GM08714 (cell line): ENCODE results near the gene RCOR1.
"Not testable (repeated sequence)": the region's sequence is repeated elsewhere in the genome, so short reads cannot be mapped to it uniquely, and the experiment has no call there.

ENCODE experiments used
- H3K4me3 ChIP-seq: fragments of 200-500 bp; sonication (Bioruptor generic); 2 replicates; pipeline ENCODE4 v1.5.1; 2014; ENCODE audit warnings: mild to moderate bottlenecking, low read length, inconsistent platforms
- ZNF274 ChIP-seq: IDR thresholded peaks from 2 replicates; pipeline ENCODE4 v1.6.1; 2012; ENCODE audit warnings: mild to moderate bottlenecking, low read depth, low read length

RCOR1 gene

DNA sequence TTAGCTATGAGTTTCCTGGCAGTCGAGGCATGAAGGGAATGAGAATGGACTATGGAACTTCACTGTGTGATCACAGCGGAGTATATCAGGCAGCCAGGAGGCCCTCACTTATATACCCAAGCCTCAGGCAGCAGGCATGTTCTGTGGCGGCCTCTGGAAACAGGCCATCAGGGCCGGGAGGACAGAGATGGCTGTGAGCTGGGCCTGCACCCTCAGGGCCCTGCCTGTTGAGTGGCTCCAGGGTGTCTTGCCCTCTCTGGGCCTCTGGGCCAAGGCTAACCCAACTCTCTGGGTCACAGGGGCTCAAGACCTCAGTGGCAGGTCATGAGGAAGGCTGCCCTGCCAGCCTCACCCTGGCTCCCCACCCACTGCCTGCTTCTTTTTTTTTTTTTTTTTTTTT is 33.9 kb upstream of the RCOR1 start:
- TF ChIP-seq ZNF274 = no peak
- H3K4me3 ChIP-seq = no peak overlapping the region

DNA sequence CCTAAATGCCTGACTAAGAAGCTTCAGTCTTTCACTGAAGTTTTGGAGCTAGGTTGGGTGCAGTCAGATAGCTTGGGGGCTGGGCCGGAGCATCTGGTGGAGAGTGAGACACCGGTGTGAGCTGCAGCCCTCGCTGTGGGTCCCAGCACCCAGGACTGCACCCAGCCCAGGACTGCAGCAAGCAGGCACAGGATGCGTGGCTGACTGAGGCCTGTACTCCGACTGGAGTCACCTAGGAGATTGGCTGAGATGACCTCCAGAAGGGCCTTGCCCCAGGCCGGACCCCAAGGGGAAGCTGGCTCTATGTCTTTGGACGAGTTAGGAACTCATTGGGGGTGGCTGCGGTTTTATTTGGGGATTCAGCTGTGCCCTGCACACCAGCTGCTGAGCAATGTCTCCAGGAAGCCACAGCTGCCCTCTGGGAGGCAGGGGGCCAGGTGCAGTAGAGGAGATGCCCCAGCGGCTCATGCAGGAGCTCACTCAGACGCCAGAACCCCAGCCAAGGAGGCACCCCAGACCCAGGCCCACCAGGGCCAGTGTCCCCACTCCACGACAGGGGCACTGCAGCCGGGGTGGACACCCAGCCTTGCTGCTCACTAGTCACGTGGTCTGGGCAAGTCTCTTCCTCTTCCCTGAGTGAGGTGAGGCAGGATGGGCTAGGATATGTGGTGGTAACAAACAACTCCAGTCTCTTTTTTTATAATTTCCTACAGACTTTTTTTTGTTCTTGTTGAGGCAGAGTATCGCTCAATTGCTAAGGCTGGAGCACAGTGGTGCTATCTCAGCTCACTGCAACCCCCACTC is 31.8 kb upstream of the RCOR1 start:
- H3K4me3 ChIP-seq = no peak overlapping the region
- no peak for TF ChIP-seq ZNF274

DNA sequence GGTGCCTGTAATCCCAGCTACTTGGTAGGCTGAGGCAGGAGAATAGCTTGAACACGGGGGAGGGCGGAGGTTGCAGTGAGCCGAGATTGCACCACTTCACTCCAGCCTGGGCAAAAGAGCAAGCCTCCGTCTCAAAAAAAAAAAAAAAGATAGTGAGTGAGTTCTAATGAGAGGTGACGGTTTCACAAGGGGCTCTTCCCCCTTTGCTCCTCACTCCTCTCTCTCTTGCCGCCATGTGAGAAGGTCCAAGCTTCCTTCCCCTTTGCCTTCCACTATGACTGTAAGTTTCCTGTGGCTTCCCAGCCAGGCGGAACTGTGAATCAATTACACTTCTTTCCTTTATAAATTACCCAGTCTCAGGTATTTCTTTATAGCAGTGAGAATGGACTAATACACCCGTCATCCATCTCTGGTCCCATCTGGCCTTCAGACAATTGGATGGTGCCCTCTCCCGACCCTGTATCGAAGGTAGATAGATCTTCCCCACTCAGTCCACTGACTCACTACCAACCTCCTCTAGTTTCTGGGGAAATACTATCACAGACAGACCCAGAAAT is 27.0 kb upstream of the RCOR1 start:
- no peak for TF ChIP-seq ZNF274
- H3K4me3 ChIP-seq = no peak overlapping the region

DNA sequence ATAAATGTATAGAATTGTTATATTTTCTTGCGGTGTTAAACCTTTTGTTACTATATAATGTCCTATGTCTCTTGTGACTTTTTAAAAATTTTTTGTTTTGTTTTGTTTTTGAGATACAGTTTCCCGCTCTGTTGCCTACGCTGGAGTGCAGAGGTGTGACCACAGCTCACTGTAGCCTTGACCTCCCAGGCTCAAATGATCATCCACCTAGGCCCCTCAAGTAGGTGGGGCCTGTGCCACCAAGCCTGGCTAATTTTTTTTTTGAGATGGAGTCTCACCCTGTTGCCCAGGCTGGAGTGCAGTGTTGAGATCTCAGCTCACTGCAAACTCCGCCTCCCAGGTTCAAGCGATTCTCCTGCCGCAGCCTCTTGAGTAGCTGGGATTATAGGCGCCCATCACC is 26.5 kb upstream of the RCOR1 start:
- no peak for TF ChIP-seq ZNF274
- H3K4me3 ChIP-seq = no peak overlapping the region

DNA sequence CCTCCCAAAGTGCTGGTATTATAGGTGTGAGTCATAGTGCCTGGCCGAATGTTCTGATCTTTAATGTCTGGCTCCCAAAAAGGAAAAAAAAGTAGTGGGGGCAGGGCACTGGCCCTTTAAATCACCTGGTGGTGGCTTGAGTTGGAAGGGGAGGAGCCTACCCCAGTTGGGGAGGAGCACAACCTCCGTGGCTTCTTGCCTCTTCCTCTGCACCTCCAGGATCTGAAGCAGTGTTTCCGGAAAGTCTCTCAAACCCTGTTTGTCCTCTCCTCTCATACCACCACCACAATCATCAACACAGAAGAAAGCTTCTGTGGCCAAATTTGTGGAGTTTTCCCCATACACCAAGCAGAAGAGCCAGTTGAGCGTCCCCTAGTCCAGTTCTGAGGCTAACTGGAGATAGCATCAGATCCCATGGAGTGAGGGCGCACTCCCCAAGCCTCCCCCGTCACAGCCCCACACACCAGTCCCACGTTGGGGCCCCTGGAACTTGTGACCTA is 24.3 kb upstream of the RCOR1 start:
- no peak overlapping the region for H3K4me3 ChIP-seq
- no peak for TF ChIP-seq ZNF274

DNA sequence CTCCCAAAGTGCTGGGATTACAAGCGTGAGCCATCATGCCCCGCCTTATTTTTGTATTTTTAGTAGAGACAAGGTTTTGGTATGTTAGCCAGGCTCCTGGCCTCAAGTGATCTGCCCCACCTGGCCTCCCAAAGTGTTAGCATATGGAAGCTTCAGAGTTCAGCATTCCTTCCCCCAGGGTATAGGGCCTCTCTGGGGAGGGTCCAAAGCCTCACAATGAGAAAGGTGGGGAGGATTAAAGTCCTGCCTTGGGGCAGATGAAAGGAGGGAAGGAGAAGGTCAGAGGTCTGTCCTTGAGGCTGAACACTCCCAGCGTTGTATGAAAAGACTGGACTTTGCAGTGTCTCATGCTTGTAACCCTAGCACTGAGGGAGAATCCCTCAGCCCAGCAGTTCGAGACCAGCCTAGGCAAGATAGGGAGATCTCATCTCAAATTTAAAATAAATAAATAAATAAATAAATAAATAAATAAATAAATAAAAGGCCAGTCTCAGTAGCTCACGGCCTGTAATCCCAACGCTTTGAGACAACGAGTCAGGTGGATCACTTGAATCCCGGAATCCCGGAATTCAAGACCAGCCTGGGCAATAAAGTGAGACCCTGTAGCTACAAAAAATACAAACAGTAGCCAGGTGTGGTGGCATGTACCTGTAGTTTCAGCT is 22.0 kb upstream of the RCOR1 start:
- TF ChIP-seq ZNF274 = no peak
- H3K4me3 ChIP-seq = no peak overlapping the region

DNA sequence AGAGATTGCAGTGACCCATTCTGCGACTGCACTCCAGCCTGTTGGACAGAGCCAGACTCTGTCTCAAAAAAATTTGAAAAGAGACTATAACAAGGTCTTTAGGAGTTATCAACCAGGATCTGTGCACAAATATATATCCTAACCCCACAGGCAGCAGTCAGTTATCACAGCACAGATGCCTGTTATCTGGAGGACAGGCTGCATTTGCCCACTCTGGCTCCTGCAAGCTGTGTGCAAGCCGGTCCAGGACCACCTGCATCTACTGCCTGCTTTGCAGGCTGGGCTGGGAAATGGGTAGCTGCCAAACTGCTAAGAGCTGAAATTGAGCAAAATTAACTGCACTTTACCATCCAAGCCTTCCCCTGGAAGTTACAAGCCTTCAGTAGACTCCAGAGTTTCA is 21.4 kb upstream of the RCOR1 start:
- H3K4me3 ChIP-seq = no peak overlapping the region
- TF ChIP-seq ZNF274 = no peak

DNA sequence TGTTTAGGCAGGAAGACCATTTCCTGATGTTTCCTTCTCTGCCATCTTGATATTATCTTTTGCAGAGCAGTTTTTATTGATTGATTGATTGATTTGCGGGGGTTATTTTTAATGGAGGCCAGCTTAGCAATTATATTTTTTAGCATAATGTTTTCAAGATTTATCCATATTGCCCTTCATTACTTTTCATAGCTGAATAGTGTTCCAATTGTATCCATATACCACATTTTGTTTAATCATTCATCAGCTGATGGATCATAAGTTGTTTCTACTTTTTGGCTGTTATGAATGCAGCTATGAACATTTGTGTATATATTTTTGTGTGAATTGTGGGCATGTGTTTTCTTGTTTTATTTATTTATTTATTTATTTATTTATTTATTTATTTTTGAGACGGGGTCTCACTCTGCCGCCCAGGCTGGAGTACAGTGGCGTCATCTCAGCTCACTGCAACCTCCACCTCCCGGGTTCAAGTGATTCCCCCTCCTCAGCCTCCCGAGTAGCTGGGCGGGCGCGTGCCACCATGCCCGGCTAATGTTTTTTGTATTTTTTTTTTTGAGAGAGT is 20.9 kb upstream of the RCOR1 start:
- H3K4me3 ChIP-seq = no peak overlapping the region
- no peak for TF ChIP-seq ZNF274

DNA sequence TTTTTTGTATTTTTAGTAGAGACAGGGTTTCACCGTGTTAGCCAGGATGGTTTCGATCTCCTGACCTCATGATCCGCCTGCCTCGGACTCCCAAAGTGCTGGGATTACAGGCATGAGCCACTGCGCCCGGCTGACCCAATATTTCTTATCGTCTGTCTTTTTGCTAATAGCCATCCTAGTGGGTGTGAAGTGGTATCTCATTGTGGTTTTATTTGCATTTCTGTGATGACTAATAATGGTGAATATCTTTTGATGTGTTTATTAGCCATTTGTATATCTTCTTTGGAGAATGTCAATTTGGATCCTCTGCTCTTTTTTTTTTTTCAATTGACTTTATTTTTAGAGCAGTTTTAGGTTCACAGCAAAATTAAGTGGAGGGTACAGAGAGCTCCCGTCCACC is 19.3 kb upstream of the RCOR1 start:
- H3K4me3 ChIP-seq = not testable (repeated sequence)

DNA sequence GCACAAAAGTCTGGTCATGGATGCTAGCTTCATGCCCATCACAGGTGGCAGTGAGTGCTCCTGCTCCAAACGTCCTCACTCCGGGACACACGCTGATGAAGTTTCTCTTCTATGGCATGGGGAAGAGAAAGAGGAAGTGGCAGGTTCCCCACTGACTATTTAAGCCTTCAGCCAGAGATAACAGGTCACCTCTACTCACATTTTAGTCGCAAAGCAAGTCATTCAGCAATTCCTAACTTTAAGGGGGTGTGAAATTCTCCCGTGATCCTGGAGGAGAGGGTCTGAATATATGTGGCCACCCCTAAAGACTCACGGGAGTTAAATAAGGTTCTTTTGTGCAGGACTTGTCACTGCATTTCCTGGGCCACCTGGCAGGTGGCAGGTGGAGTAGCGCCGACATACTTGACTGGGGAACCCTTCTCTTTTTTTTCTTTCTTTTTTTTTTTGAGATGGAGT is 18.8 kb upstream of the RCOR1 start:
- TF ChIP-seq ZNF274 = no peak
- no peak overlapping the region for H3K4me3 ChIP-seq

DNA sequence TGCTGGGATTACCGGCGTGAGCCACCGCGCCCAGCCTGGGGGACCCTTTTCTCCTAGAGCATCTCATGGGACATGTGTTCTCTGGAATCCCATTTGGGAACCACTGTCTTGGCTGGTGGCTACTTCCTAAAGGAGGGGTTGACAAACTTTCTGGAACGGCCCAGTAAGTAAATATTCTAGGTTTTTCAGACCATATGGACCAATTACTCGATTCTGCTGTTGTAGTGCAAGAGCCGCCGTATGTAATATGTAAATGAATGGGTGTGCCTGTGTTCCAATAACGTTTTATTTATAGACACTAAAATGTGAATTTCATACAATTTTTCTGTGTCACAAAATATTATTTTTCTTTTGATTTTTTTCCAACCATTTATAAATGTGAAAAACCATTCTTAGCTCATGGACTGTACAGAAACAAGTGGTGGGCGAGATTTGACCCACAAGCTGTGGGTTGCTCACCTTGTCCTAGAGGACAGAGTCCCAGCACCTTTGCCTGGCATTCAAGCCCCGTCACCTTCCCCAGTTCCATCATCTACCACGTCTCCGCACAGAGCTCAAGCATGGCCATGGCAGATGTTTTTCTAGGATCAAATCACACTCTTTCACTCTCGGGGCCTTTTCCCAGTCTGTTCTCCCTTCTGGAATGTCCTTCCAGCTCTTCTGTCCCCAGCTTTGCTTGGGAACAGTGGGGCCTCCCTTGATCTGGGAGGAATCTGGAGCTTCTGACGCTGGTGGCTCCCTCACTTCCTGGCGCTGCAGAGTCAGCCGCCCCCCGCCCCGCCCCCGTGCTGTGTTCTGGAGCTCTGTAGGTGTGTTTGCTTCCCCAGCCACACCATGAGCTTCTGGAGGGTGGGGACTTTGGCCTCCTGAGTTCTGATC is 17.9 kb upstream of the RCOR1 start:
- no peak for TF ChIP-seq ZNF274
- no peak overlapping the region for H3K4me3 ChIP-seq

DNA sequence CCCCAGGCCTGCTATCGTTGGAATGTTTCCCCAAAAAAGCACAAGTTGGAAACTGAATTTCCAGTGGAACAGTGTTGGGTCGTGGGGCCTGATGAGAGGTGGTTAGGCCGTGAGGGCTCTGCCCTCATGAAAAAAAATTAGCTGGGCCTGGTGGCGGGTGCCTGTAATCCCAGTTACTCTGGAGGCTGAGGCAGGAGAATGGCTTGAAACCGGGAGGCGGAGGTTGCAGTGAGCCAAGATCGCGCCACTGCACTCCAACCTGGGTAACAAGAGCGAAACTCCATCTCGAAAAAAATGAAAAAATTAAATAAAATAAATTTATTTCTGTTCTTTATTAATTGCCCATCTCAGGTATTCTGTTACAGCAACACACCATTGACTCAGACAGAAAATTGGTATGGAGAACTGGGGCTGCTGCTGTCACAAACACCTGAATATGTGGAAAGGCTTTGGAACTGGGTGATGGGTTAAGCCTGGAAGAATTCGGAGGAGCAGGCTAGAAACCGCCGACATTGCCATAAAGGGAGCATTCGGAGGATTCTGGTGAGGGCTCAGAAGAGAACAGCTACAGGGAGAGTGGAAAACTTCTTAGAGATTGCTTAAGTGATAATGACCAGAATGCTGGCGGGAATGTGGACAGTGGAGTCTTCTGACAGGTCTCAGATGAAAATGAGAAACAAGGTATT is 17.1 kb upstream of the RCOR1 start:
- no peak overlapping the region for H3K4me3 ChIP-seq
- no peak for TF ChIP-seq ZNF274

DNA sequence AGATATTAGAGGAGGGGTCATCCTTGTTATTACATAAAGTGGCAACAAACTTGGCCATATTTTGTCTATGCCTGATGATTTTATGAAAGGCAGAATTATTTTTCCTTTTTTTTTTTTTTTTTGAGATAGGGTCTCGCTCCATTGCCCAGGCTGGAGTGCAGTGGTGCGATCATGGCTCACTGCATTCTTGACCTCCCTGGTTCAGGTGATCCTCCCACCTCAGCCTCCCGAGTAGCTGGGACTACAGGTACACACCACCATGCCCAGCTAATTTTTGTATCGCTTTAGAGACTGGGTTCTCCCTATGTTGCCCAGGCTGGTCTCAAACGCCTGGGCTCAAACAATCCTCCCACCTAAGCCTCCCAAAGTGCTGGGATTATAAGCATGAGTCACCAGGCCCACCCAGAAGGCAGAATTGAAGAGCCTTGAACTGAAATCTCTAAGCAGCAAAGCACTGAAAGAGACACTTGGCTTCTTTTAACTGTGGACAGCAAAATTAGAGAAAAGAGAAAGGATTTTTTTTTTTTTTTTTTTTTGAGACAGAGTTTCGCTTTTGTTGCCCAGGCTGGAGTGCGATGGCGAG is 16.5 kb upstream of the RCOR1 start:
- H3K4me3 ChIP-seq = not testable (repeated sequence)
